SK-N-SH treated with all-trans-retinoic acid at 6 μM for 48 hours (cell line): ENCODE data around the gene CLIP1.

Experiments
- ATAC-seq: fragments of 200-7000 bp; cut with Tn5 transposase; 3 replicates; pipeline ENCODE4 v1.9.1; 2020; ENCODE audit warnings: mild to moderate bottlenecking, moderate library complexity
- ARNTL ChIP-seq: fragments of 450-650 bp; formaldehyde crosslinking; IDR thresholded peaks from 2 replicates; pipeline ENCODE4 v1.5.0; 2020; ENCODE audit warnings: low read depth, mild to moderate bottlenecking, moderate library complexity, borderline replicate concordance
- BACH2 ChIP-seq: fragments of 250-450 bp; sonication (Bioruptor Pico); IDR thresholded peaks from 2 replicates; pipeline ENCODE4 v1.9.0; 2021; ENCODE audit warnings: mild to moderate bottlenecking, borderline replicate concordance
- CSDC2 ChIP-seq: fragments of 250-450 bp; sonication (Bioruptor Pico); IDR thresholded peaks from 2 replicates; pipeline ENCODE4 v1.5.0; 2020; ENCODE audit warnings: mild to moderate bottlenecking, moderate library complexity
- CSRNP3 ChIP-seq: fragments of 250-450 bp; sonication (Bioruptor Pico); IDR thresholded peaks from 2 replicates; pipeline ENCODE4 v1.5.1; 2021; ENCODE audit warnings: mild to moderate bottlenecking, moderate library complexity
- ESRRG ChIP-seq: fragments of 250-450 bp; sonication (Bioruptor Pico); IDR thresholded peaks from 2 replicates; pipeline ENCODE4 v1.6.1; 2021; ENCODE audit warnings: mild to moderate bottlenecking
- GLIS3 ChIP-seq: fragments of 250-450 bp; sonication (Bioruptor Pico); IDR thresholded peaks from 2 replicates; pipeline ENCODE4 v1.5.0; 2020; ENCODE audit warnings: mild to moderate bottlenecking, moderate library complexity
- POU6F1 ChIP-seq: fragments of 250-450 bp; sonication (Bioruptor Pico); IDR thresholded peaks from 2 replicates; pipeline ENCODE4 v1.8.0; 2021; ENCODE audit warnings: low read depth, mild to moderate bottlenecking, moderate library complexity, borderline replicate concordance
- PPARA ChIP-seq: fragments of 250-450 bp; sonication (Bioruptor Pico); IDR thresholded peaks from 2 replicates; pipeline ENCODE4 v1.5.0; 2020; ENCODE audit warnings: mild to moderate bottlenecking, borderline replicate concordance
- RARB ChIP-seq: fragments of 250-450 bp; sonication (Bioruptor Pico); IDR thresholded peaks from 2 replicates; pipeline ENCODE4 v1.8.0; 2021; ENCODE audit warnings: mild to moderate bottlenecking, moderate library complexity
- SNAI2 ChIP-seq: fragments of 250-450 bp; sonication (Bioruptor Pico); IDR thresholded peaks from 2 replicates; pipeline ENCODE4 v1.5.0; 2020; ENCODE audit warnings: mild to moderate bottlenecking, moderate library complexity
- TCF4 ChIP-seq: fragments of 250-450 bp; sonication (Bioruptor Pico); IDR thresholded peaks from 2 replicates; pipeline ENCODE4 v1.8.0; 2021; ENCODE audit warnings: mild to moderate bottlenecking, moderate library complexity, borderline replicate concordance
- TOX ChIP-seq: fragments of 250-450 bp; sonication (Bioruptor Pico); IDR thresholded peaks from 2 replicates; pipeline ENCODE4 v1.8.0; 2021; ENCODE audit warnings: mild to moderate bottlenecking, moderate library complexity, borderline replicate concordance
- TSHZ2 ChIP-seq: fragments of 250-450 bp; sonication (Bioruptor Pico); IDR thresholded peaks from 2 replicates; pipeline ENCODE4 v1.5.0; 2020; ENCODE audit warnings: mild to moderate bottlenecking, moderate library complexity
- ZC3H10 ChIP-seq: fragments of 250-450 bp; sonication (Bioruptor Pico); IDR thresholded peaks from 2 replicates; pipeline ENCODE4 v1.5.1; 2021; ENCODE audit warnings: mild to moderate bottlenecking, moderate library complexity
- ZFP30 ChIP-seq: fragments of 450-650 bp; formaldehyde crosslinking; IDR thresholded peaks from 2 replicates; pipeline ENCODE4 v1.5.0; 2022; ENCODE audit warnings: mild to moderate bottlenecking, moderate library complexity
- ZNF565 ChIP-seq: fragments of 450-650 bp; formaldehyde crosslinking; conservative IDR thresholded peaks from 2 replicates; pipeline ENCODE4 v1.5.0; 2020; ENCODE audit warnings: low read depth, mild to moderate bottlenecking, moderate library complexity
- ZNF70 ChIP-seq: fragments of 450-650 bp; formaldehyde crosslinking; IDR thresholded peaks from 2 replicates; pipeline ENCODE4 v1.5.0; 2020; ENCODE audit warnings: mild to moderate bottlenecking, moderate library complexity
- ZNF8 ChIP-seq: fragments of 450-650 bp; formaldehyde crosslinking; IDR thresholded peaks from 2 replicates; pipeline ENCODE4 v1.5.0; 2020; ENCODE audit warnings: mild to moderate bottlenecking, moderate library complexity
- TF ChIP-seq, protein P1 (sequence below): fragments of 250-450 bp; sonication (Bioruptor Pico); IDR thresholded peaks from 2 replicates; pipeline ENCODE4 v1.5.1; 2020; ENCODE audit warnings: low read depth, mild to moderate bottlenecking, moderate library complexity
- TF ChIP-seq, protein P2 (sequence below): fragments of 250-450 bp; sonication (Bioruptor Pico); IDR thresholded peaks from 2 replicates; pipeline ENCODE4 v1.8.0; 2020; ENCODE audit warnings: mild to moderate bottlenecking, moderate library complexity, borderline replicate concordance

The CLIP1 gene

DNA sequence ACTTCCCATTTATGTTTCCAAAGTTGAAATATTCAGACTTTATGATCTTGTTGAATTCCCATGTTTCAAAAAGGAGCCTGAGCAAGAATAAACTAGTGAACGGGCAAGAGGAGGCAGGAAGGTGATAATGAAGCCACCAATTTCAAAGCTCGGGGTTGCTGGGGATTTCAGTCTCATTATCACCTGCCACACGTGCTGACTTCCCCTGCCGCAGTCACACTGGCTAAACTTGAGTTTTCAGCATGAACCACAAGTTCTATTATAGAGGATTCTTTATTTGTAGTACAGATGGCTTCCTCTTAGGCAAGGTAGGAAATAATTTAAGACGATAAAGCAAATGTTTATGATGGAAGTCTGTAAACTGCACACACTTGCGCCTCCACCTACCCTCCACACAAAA lies 178.5 kb downstream of the CLIP1 start:
- TF ChIP-seq PPARA (CRISPR knock-in tag) (no peak), ZNF565 (CRISPR knock-in tag) (no peak)
- TF ChIP-seq, all 23 proteins: peak for 0

DNA sequence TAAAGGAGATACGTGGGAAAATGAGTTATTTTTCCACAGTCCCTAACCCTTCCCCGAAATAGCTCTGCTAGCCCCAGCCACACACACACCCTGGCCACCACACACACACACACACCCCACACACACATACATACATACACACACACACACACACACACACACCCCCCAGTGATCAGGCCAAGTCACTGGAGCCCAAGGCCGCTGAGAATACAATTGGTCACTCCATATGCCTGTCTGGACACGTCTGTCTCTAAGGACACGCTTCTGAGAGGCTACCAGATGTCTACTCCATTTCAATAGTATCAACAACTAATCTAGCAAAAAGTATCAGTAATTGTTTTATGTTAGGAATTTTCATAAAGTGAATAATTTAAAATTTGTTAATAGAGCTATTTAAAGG lies 183.6 kb downstream of the CLIP1 start:
- ATAC-seq: no peak
- no peak for TF ChIP-seq CSDC2 (CRISPR knock-in tag)
- no peak for TF ChIP-seq PPARA (CRISPR knock-in tag)
- TF ChIP-seq, protein P1, sequence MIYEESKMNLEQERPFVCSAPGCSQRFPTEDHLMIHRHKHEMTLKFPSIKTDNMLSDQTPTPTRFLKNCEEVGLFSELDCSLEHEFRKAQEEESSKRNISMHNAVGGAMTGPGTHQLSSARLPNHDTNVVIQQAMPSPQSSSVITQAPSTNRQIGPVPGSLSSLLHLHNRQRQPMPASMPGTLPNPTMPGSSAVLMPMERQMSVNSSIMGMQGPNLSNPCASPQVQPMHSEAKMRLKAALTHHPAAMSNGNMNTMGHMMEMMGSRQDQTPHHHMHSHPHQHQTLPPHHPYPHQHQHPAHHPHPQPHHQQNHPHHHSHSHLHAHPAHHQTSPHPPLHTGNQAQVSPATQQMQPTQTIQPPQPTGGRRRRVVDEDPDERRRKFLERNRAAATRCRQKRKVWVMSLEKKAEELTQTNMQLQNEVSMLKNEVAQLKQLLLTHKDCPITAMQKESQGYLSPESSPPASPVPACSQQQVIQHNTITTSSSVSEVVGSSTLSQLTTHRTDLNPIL (CRISPR knock-in tag): no peak
- TF ChIP-seq ESRRG: no peak
- no peak for TF ChIP-seq TOX (CRISPR knock-in tag)
- TF ChIP-seq TSHZ2 (CRISPR knock-in tag): no peak
- no peak for TF ChIP-seq RARB (CRISPR knock-in tag)
- no peak for TF ChIP-seq TCF4
- no peak for TF ChIP-seq POU6F1 (CRISPR knock-in tag)
- TF ChIP-seq ZNF70 (CRISPR knock-in tag): no peak
- TF ChIP-seq BACH2 (CRISPR knock-in tag): no peak
- no peak for TF ChIP-seq SNAI2 (CRISPR knock-in tag)

More for the DNA sequence above, 178.5 kb downstream of the CLIP1 start:
- ATAC-seq: no peak

- ATAC-seq: no peak
- TF ChIP-seq RARB (CRISPR knock-in tag): no peak
- TF ChIP-seq BACH2 (CRISPR knock-in tag): no peak
- no peak for TF ChIP-seq ARNTL (CRISPR knock-in tag)
- no peak for TF ChIP-seq ZNF70 (CRISPR knock-in tag)
- TF ChIP-seq CSDC2 (CRISPR knock-in tag): no peak
- TF ChIP-seq ZFP30 (CRISPR knock-in tag): no peak
- TF ChIP-seq, protein P1 (CRISPR knock-in tag): no peak
- TF ChIP-seq ZNF8 (CRISPR knock-in tag): no peak
- no peak for TF ChIP-seq ZC3H10 (CRISPR knock-in tag)
- no peak for TF ChIP-seq CSRNP3 (CRISPR knock-in tag)
- TF ChIP-seq, protein P2, sequence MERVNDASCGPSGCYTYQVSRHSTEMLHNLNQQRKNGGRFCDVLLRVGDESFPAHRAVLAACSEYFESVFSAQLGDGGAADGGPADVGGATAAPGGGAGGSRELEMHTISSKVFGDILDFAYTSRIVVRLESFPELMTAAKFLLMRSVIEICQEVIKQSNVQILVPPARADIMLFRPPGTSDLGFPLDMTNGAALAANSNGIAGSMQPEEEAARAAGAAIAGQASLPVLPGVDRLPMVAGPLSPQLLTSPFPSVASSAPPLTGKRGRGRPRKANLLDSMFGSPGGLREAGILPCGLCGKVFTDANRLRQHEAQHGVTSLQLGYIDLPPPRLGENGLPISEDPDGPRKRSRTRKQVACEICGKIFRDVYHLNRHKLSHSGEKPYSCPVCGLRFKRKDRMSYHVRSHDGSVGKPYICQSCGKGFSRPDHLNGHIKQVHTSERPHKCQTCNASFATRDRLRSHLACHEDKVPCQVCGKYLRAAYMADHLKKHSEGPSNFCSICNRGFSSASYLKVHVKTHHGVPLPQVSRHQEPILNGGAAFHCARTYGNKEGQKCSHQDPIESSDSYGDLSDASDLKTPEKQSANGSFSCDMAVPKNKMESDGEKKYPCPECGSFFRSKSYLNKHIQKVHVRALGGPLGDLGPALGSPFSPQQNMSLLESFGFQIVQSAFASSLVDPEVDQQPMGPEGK (CRISPR knock-in tag): no peak
- TF ChIP-seq GLIS3 (CRISPR knock-in tag): no peak
- no peak for TF ChIP-seq POU6F1 (CRISPR knock-in tag)
- no peak for TF ChIP-seq TCF4
- no peak for TF ChIP-seq TSHZ2 (CRISPR knock-in tag)
- TF ChIP-seq, all 23 proteins: peak for 0
These were observed 186.7 kb downstream of the CLIP1 start for GRCh38 chr12:122235741-122236140.
